Lower leg skin (tissue), 3 donors: ENCODE measurements around the gene TUBGCP6.

ENCODE experiments used
- POLR2A ChIP-seq, 2 donors: fragments of 450-650 bp; IDR thresholded peaks; one replicate each; pipeline ENCODE4 v1.6.1; 2016 to 2017; ENCODE audit warnings: antibody characterized with exemption in 2 of 2, mild to moderate bottlenecking in 1 of 2, moderate library complexity in 1 of 2
- TF ChIP-seq, protein P1 (sequence below), 3 donors: fragments of 450-650 bp; IDR thresholded peaks; one replicate each; pipeline ENCODE4 v1.5.1; 2016; ENCODE audit warnings: antibody characterized with exemption in 3 of 3, mild to moderate bottlenecking in 3 of 3, moderate library complexity in 2 of 3

- TF ChIP-seq, protein P1, sequence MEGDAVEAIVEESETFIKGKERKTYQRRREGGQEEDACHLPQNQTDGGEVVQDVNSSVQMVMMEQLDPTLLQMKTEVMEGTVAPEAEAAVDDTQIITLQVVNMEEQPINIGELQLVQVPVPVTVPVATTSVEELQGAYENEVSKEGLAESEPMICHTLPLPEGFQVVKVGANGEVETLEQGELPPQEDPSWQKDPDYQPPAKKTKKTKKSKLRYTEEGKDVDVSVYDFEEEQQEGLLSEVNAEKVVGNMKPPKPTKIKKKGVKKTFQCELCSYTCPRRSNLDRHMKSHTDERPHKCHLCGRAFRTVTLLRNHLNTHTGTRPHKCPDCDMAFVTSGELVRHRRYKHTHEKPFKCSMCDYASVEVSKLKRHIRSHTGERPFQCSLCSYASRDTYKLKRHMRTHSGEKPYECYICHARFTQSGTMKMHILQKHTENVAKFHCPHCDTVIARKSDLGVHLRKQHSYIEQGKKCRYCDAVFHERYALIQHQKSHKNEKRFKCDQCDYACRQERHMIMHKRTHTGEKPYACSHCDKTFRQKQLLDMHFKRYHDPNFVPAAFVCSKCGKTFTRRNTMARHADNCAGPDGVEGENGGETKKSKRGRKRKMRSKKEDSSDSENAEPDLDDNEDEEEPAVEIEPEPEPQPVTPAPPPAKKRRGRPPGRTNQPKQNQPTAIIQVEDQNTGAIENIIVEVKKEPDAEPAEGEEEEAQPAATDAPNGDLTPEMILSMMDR (IDR thresholded peaks at IDR 0.05): no peak
- TF ChIP-seq POLR2A (IDR thresholded peaks at IDR 0.05): no peak
Observed at GRCh38 chr22:50178871-50179869, 65.7 kb downstream of the TUBGCP6 start.
